BJ (cell line): ENCODE data around the gene ACVR1B. TPM values are rescaled to one million over a fixed set of nuclear protein-coding genes. Genes with fewer than 3 reads are reported as not detected.

Source experiments
- CTCF ChIA-PET: fragments of 350-600 bp; formaldehyde crosslinking; extraction: SDS; loops from one replicate; lab custom pipeline; 2021; ENCODE audit warnings: antibody characterized with exemption, inconsistent platforms; lab: Yijun Ruan, JAX
- POLR2A ChIA-PET: fragments of 300-600 bp; sonication (Branson Sonifier 250); formaldehyde crosslinking; extraction: SDS; loops from one replicate; lab custom pipeline; 2021; ENCODE audit warnings: antibody characterized with exemption; lab: Charles Lee
- DNase-seq: peaks from one replicate; pipeline ENCODE4 v3.0.0-alpha.2; 2011; ENCODE audit warnings: low read depth
- H3K27me3 ChIP-seq: 2 replicates; pipeline ENCODE4 v1.6.0; 2011; ENCODE audit warnings: low read length; ENCODE audit not compliant: control insufficient read depth, insufficient read depth
- H3K36me3 ChIP-seq: 2 replicates; pipeline ENCODE4 v1.5.1; 2011; ENCODE audit warnings: low read length; ENCODE audit not compliant: control insufficient read depth, insufficient read depth
- H3K4me3 ChIP-seq: 2 replicates; pipeline ENCODE4 v1.5.1; 2011; ENCODE audit warnings: low read depth, mild to moderate bottlenecking, control low read depth, low read length
- CTCF ChIP-seq: IDR thresholded peaks from 2 replicates; pipeline ENCODE4 v1.5.1; 2011; ENCODE audit warnings: low read depth, mild to moderate bottlenecking, control low read depth, inconsistent platforms, low read length, moderate library complexity; ENCODE audit not compliant: insufficient read depth
- polyA plus RNA-seq: library from polyadenylated mRNA; depleted of rRNA; stranded (reverse); fragments of >200 nt; gene quantifications from 2 replicates; pipeline ENCODE4 v1.2.3, GENCODE V29; 2011

ACVR1B gene
- polyA plus RNA-seq, 1 experiment, result 12.9 TPM

- CTCF ChIA-PET, result interaction anchor here (0.6 to 3.0 kb wide), 3 partner anchors 9 to 1074 kb away, joined by 3 to 12 read pairs (median 5); no protein-coding TSS in a partner anchor
- no peak for TF ChIP-seq CTCF
Observed at GRCh38 chr12:51917041-51917590, 34.4 kb upstream of the ACVR1B start.

GRCh38 chr12:51917746-51918453 lies 33.6 kb upstream of the ACVR1B start:
- POLR2A ChIA-PET, result no interaction called here
- no peak for DNase-seq
- CTCF ChIA-PET, result interaction anchor here (0.6 to 1.5 kb wide), 5 partner anchors 9 to 1074 kb away, joined by 3 to 5 read pairs (median 3); no protein-coding TSS in a partner anchor

More at GRCh38 chr12:51917041-51917590, 34.4 kb upstream of the ACVR1B start:
- Histone ChIP-seq H3K4me3 (no peak overlapping the region), H3K27me3 (no peaks in the 10 kb centered on the region), H3K36me3 (peaks cover 6% of the 10 kb centered on the region)
- POLR2A ChIA-PET, result no interaction called here
- DNase-seq, result no peak

GRCh38 chr12:51920046-51920445 lies 31.5 kb upstream of the ACVR1B start:
- ChIA-PET CTCF (interaction anchor here (1.7 to 8.8 kb wide), 2 partner anchors 11 to 25 kb away, joined by 8 to 165 read pairs; partner anchors contain the start of gene ACVRL1), POLR2A (no interaction called here)
- TF ChIP-seq CTCF, result no peak
- Histone ChIP-seq H3K36me3 (peaks cover 6% of the 10 kb centered on the region), H3K4me3 (no peak overlapping the region), H3K27me3 (no peaks in the 10 kb centered on the region)
- no peak for DNase-seq

More at GRCh38 chr12:51917746-51918453, 33.6 kb upstream of the ACVR1B start:
- Histone ChIP-seq H3K36me3 (peaks cover 6% of the 10 kb centered on the region), H3K4me3 (no peak overlapping the region), H3K27me3 (no peaks in the 10 kb centered on the region)
- TF ChIP-seq CTCF, result no peak

GRCh38 chr12:51921017-51921725 lies 30.3 kb upstream of the ACVR1B start:
- CTCF ChIA-PET, result interaction anchor here (2.0 to 8.8 kb wide), 6 partner anchors 11 to 56 kb away, joined by 6 to 165 read pairs (median 11); partner anchors contain the start of gene ACVRL1
- TF ChIP-seq CTCF, result no peak
- Histone ChIP-seq H3K4me3 (no peak overlapping the region), H3K36me3 (peaks cover 1% of the 10 kb centered on the region; the same call in 1 of the 2 replicates), H3K27me3 (no peaks in the 10 kb centered on the region)
- no peak for DNase-seq
- POLR2A ChIA-PET, result interaction anchor here (0.5 kb wide), 1 partner anchor 55 kb away, joined by 3 read pairs; no protein-coding TSS in a partner anchor
